Liver (tissue), 3 donors: ENCODE results near the gene APOE.

Source experiments
- GABPA ChIP-seq, 2 donors: IDR thresholded peaks in 1 of 2; conservative IDR thresholded peaks in 1 of 2; 2 replicates each; pipeline ENCODE4 v1.6.1; 2016; ENCODE audit warnings: antibody characterized with exemption in 2 of 2, mild to moderate bottlenecking in 1 of 2, moderate library complexity in 1 of 2
- MAX ChIP-seq: IDR thresholded peaks from 2 replicates; pipeline ENCODE4 v1.6.1; 2016; ENCODE audit warnings: antibody characterized with exemption
- RAD21 ChIP-seq, 2 donors: IDR thresholded peaks; 2 replicates each; pipeline ENCODE4 v1.6.1; 2016; ENCODE audit warnings: antibody characterized with exemption in 2 of 2, mild to moderate bottlenecking in 2 of 2
- RXRA ChIP-seq, 2 donors: IDR thresholded peaks; 2 replicates each; pipeline ENCODE4 v1.6.1; 2017 to 2018; ENCODE audit warnings: antibody characterized with exemption in 2 of 2, mild to moderate bottlenecking in 1 of 2
- ZBTB33 ChIP-seq: IDR thresholded peaks from 2 replicates; pipeline ENCODE4 v1.6.1; 2016; ENCODE audit warnings: antibody characterized with exemption
- TF ChIP-seq, protein P1 (sequence below): fragments of 150-350 bp; IDR thresholded peaks from 2 replicates; pipeline ENCODE4 v1.5.1; 2017; ENCODE audit warnings: improper control_type of control experiment, low read depth, low read length; ENCODE audit not compliant: missing input control
- TF ChIP-seq, protein P2 (sequence below): IDR thresholded peaks from 2 replicates; pipeline ENCODE4 v1.6.1; 2016; ENCODE audit warnings: antibody characterized with exemption
- donor health status: healthy.
- donor health status: healthy.

DNA sequence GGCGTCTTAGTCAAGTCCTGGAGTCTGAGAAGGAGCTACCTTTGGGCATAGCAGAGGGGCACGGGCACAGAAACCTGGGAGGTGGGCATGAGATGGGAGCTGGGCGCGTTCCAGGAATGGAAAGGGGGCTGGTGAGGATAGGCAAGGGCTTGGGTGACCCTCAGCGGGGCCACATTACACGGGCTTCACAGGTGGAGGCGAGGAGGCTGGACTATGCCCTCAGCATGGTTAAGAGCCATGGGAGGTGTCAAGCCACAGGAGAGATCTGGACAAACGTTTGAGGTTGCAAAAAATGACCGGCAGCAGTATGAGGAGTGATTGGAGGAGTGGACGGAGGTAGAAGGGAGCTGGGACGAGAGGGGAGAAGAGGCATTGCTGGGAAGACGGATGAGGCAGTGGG lies 38.0 kb upstream of the APOE start:
- TF ChIP-seq, protein P1, sequence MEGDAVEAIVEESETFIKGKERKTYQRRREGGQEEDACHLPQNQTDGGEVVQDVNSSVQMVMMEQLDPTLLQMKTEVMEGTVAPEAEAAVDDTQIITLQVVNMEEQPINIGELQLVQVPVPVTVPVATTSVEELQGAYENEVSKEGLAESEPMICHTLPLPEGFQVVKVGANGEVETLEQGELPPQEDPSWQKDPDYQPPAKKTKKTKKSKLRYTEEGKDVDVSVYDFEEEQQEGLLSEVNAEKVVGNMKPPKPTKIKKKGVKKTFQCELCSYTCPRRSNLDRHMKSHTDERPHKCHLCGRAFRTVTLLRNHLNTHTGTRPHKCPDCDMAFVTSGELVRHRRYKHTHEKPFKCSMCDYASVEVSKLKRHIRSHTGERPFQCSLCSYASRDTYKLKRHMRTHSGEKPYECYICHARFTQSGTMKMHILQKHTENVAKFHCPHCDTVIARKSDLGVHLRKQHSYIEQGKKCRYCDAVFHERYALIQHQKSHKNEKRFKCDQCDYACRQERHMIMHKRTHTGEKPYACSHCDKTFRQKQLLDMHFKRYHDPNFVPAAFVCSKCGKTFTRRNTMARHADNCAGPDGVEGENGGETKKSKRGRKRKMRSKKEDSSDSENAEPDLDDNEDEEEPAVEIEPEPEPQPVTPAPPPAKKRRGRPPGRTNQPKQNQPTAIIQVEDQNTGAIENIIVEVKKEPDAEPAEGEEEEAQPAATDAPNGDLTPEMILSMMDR = no peak
- TF ChIP-seq MAX = no peak
- TF ChIP-seq, protein P2, sequence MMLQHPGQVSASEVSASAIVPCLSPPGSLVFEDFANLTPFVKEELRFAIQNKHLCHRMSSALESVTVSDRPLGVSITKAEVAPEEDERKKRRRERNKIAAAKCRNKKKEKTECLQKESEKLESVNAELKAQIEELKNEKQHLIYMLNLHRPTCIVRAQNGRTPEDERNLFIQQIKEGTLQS = no peak
- no peak for TF ChIP-seq GABPA (IDR thresholded peaks at IDR 0.05 in 1 of 2, conservative IDR thresholded peaks at IDR 0.05 in 1 of 2)
- no peak for TF ChIP-seq ZBTB33
- TF ChIP-seq RXRA (IDR thresholded peaks at IDR 0.05) = no peak
- TF ChIP-seq RAD21 (IDR thresholded peaks at IDR 0.05) = no peak
